HepG2 (cell line): ENCODE data around the gene COL27A1. TPM values are rescaled to one million over a fixed set of nuclear protein-coding genes. Genes with fewer than 3 reads are reported as not detected.
A peak's percentile ranks its signal among the peaks of the same experiment; 100 is the strongest.

ENCODE experiments used
- CEBPG ChIP-seq: IDR thresholded peaks from 2 replicates; pipeline ENCODE4 v1.6.1; 2016
- EEA1 ChIP-seq: sonication (generic); formaldehyde crosslinking; IDR thresholded peaks from 2 replicates; pipeline ENCODE4 v1.5.1; 2020; ENCODE audit warnings: mild to moderate bottlenecking, missing genetic modification reagents, borderline replicate concordance
- HNF4A ChIP-seq: sonication (generic); formaldehyde crosslinking; IDR thresholded peaks from 2 replicates; pipeline ENCODE4 v1.4.0; 2020; ENCODE audit warnings: missing genetic modification reagents
- HNRNPLL ChIP-seq: fragments of 200-400 bp; formaldehyde crosslinking; IDR thresholded peaks from 2 replicates; pipeline ENCODE4 v1.6.1; 2017; ENCODE audit warnings: mild to moderate bottlenecking, low read depth, low read length; ENCODE audit not compliant: poor library complexity, severe bottlenecking
- KMT2A ChIP-seq: sonication (generic); formaldehyde crosslinking; IDR thresholded peaks from 2 replicates; pipeline ENCODE4 v1.4.0; 2020; ENCODE audit warnings: missing genetic modification reagents
- MAF1 ChIP-seq: sonication (generic); formaldehyde crosslinking; IDR thresholded peaks from 2 replicates; pipeline ENCODE4 v1.5.0; 2020; ENCODE audit warnings: missing genetic modification reagents, borderline replicate concordance
- REST ChIP-seq, 2 experiments: IDR thresholded peaks; 2 replicates each; pipeline ENCODE4 v1.6.1; 2011 to 2012; ENCODE audit warnings: low read length in 2 of 2, borderline replicate concordance in 1 of 2, low read depth in 1 of 2, mild to moderate bottlenecking in 1 of 2, moderate library complexity in 1 of 2
- RNF2 ChIP-seq: fragments of 450-650 bp; conservative IDR thresholded peaks from 2 replicates; pipeline ENCODE4 v1.6.1; 2016; ENCODE audit warnings: low read depth
- SRSF1 ChIP-seq: fragments of 200-400 bp; formaldehyde crosslinking; optimal IDR thresholded peaks from 2 replicates; pipeline ENCODE3; 2017; ENCODE audit warnings: mild to moderate bottlenecking, low read depth, low read length, moderate library complexity
- U2AF1 ChIP-seq: fragments of 200-400 bp; formaldehyde crosslinking; optimal IDR thresholded peaks from 2 replicates; pipeline ENCODE3; 2017; ENCODE audit warnings: mild to moderate bottlenecking, low read depth, low read length
- ZBED4 ChIP-seq: sonication (generic); formaldehyde crosslinking; IDR thresholded peaks from 2 replicates; pipeline ENCODE4 v1.4.0; 2020; ENCODE audit warnings: missing genetic modification reagents, borderline replicate concordance
- ZBTB7A ChIP-seq: sonication (generic); formaldehyde crosslinking; IDR thresholded peaks from 2 replicates; pipeline ENCODE4 v1.8.0; 2022; ENCODE audit warnings: mild to moderate bottlenecking, missing genetic modification reagents
- ZNF124 ChIP-seq: sonication (generic); formaldehyde crosslinking; IDR thresholded peaks from 2 replicates; pipeline ENCODE4 v1.4.0; 2020; ENCODE audit warnings: missing genetic modification reagents
- ZNF354B ChIP-seq: sonication (generic); formaldehyde crosslinking; IDR thresholded peaks from 2 replicates; pipeline ENCODE4 v1.8.0; 2022; ENCODE audit warnings: mild to moderate bottlenecking, missing genetic modification reagents
- ZNF563 ChIP-seq: sonication (generic); formaldehyde crosslinking; IDR thresholded peaks from 2 replicates; pipeline ENCODE4 v1.8.0; 2022; ENCODE audit warnings: mild to moderate bottlenecking, moderate library complexity, missing genetic modification reagents
- polyA plus RNA-seq, 8 experiments: library from polyadenylated mRNA; depleted of rRNA in 3 of 8; stranded (reverse) in 7 of 8; unstranded in 1 of 8; fragments of >200 nt; fragmentation: Illumina TruSeq in 4 of 8; extraction: Trizol in 4 of 8; gene quantifications; 2 replicates each; pipeline versions ENCODE4 v1.2.1 to v1.2.3, GENCODE V29; 2011 to 2016; ENCODE audit warnings: low read depth in 4 of 8, missing spikeins in 1 of 8, mixed read lengths in 1 of 8; ENCODE audit not compliant: insufficient read depth in 1 of 8
- total RNA-seq, 5 experiments: library from RNA; depleted of rRNA; stranded (reverse); fragments of >200 nt; fragmentation: Illumina TruSeq; extraction: Trizol; gene quantifications; 2 replicates each; pipeline ENCODE4 v1.2.3, GENCODE V29; 2016; ENCODE audit warnings: low read depth in 1 of 5

Gene COL27A1
- total and polyA plus RNA-seq, 2 of the 13 experiments (the other 11 are each of a cell fraction or from before 2014, with no cell fraction given) = 71.3 to 89.1 TPM

- peak in 1 of 2 experiments; percentile 46; a peak in 1 of 4 replicates for TF ChIP-seq REST (IDR thresholded peaks at IDR 0.05; ENCODE audit: borderline replicate concordance in 1 of 2, low read depth in 1 of 2, low read length in 2 of 2)
- peak; percentile 98 for TF ChIP-seq HNF4A (CRISPR knock-in tag)
- TF ChIP-seq MAF1 (CRISPR knock-in tag) = no peak
- peak; percentile 69; the same call in 1 of the 2 replicates for TF ChIP-seq ZBTB7A (CRISPR knock-in tag)
- TF ChIP-seq CEBPG (CRISPR knock-in tag) = no peak
- TF ChIP-seq RNF2 = 0 out of 2 replicates have a peak, but pooled peaks have one; percentile 29
- peak; percentile 55 for TF ChIP-seq SRSF1
- TF ChIP-seq ZNF124 (CRISPR knock-in tag) = 0 out of 2 replicates have a peak, but pooled peaks have one; percentile 23
- TF ChIP-seq EEA1 (CRISPR knock-in tag) = no peak
- TF ChIP-seq ZNF354B (CRISPR knock-in tag) = peak; percentile 78; the same call in 1 of the 2 replicates
- TF ChIP-seq HNRNPLL = peak; percentile 75
- TF ChIP-seq U2AF1 = no peak
- TF ChIP-seq ZNF563 = 0 out of 2 replicates have a peak, but pooled peaks have one; percentile 37
- TF ChIP-seq KMT2A = peak; percentile 37; the same call in 1 of the 2 replicates
- TF ChIP-seq ZBED4 (CRISPR knock-in tag) = peak; percentile 71; the same call in 1 of the 2 replicates
These were observed 19.8 kb downstream of the COL27A1 start (continued) for GRCh38 chr9:114174876-114175771.
